ENCODE measurements around the gene MAGI1. TPM values are rescaled to one million over a fixed set of nuclear protein-coding genes. Genes with fewer than 3 reads are reported as not detected.

MAGI1 gene
- total and polyA plus RNA-seq, 10 donors = 3.5 to 104 (median 62.3) TPM

DNA sequence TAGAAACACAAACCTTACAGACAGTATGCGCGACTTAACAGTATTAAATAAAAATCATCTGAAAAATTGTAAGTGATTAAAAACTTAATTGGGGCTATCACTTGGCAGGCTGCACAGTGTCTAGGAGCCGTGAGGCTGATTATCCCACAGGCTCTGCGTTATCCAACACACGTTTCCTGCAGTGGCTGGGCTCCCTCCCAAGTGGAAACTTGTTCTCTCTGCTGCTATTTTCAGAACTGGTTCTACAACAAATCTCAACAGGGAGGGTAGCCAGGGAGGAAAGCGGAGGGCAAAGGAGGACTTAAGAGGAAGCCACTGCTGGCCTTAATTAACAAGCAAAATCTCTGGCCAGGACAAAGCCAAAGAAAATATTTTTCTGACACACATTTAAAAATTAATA, 555.2 kb downstream of the MAGI1 start:
- peak; percentile 76 for DNase-seq
- Histone ChIP-seq H3K4me3 (no peak overlapping the region), H3K27ac (peak overlapping the region in 2 of 8 donors; percentile 32 to 61), H3K9me3 (no peaks in the 10 kb centered on the region), H3K27me3 (replicated peaks in 1 of 7) (no peaks in the 10 kb centered on the region), H3K36me3 (no peaks in the 10 kb centered on the region), H3K4me1 (peaks cover 12 to 44% (median 36%) of the 10 kb centered on the region in 6 donors)
- intact Hi-C loops (cut with DNase I; ENCODE audit: low total_unique reads) = no loop called here
- 47 to 75% (median 61%) methylated on average over 6 of the region's 6 CpGs for WGBS, 5 donors
- TF ChIP-seq POLR2AphosphoS5 (IDR thresholded peaks at IDR 0.05) = peak in 1 of 3 donors; percentile 62
- no peak for TF ChIP-seq POLR2A (IDR thresholded peaks at IDR 0.05)

DNA sequence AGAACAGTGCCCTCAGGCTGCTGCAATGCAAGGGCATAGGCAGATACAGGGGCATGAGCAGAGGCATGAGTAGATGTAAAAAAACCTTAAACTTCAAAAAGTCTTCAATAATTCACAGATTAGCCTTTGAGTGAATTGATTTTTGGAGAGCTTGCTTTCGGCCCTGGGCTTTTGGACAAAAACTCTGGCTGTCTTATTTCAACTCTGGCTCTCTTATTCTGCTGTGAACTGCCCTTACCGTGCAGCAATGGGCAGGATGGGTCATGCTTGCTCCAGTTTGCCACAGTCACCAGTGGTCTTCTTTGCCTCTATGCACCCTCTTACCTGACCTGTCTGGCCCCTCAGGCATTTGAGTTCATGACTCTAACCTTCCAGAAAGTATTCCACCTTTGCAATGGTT, 555.7 kb downstream of the MAGI1 start:
- Histone ChIP-seq H3K4me1 (peaks cover 12 to 44% (median 36%) of the 10 kb centered on the region in 6 donors), H3K36me3 (no peaks in the 10 kb centered on the region), H3K9me3 (no peaks in the 10 kb centered on the region), H3K27ac (peak overlapping the region in 1 of 8 donors; percentile 61), H3K4me3 (no peak overlapping the region), H3K27me3 (replicated peaks in 1 of 7) (no peaks in the 10 kb centered on the region)
- intact Hi-C loops (cut with DNase I; ENCODE audit: low total_unique reads) = no loop called here
- DNase-seq = no peak
- TF ChIP-seq POLR2AphosphoS5 (IDR thresholded peaks at IDR 0.05) = no peak
- TF ChIP-seq CTCF (IDR thresholded peaks at IDR 0.05 in 8 of 11, conservative IDR thresholded peaks at IDR 0.05 in 3 of 11) = no peak
- no peak for TF ChIP-seq POLR2A (IDR thresholded peaks at IDR 0.05)
- 62 to 66% (median 65%) methylated on average over 2 of the region's 2 CpGs for WGBS, 5 donors

DNA sequence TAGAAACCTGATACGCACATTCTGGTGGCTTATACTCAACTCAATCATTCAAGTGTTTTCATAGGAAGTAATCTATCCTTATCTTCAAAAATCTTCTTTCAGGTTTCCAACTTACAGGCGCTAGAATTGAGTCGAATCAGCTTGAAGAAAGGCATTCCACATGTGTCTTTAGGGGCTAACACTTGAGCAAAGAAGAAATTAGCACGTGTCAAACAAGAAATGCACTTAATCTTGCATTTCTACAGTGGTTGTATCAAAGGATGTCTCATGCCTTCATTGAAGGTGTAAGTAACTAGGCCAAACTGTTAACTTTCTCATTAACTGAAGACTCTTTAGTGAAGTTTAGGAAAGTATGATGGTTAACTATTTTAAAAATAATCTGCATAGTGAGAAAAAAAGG, 557.6 kb downstream of the MAGI1 start:
- H3K4me3 ChIP-seq = no peak overlapping the region
- 74 to 90% (median 79%) methylated on average over 4 of the region's 4 CpGs for WGBS, 5 donors
- H3K4me1 ChIP-seq = peaks cover 12 to 36% (median 32%) of the 10 kb centered on the region in 6 donors
- no peak for DNase-seq
- TF ChIP-seq CTCF (IDR thresholded peaks at IDR 0.05 in 8 of 11, conservative IDR thresholded peaks at IDR 0.05 in 3 of 11) = no peak
- TF ChIP-seq POLR2AphosphoS5 (IDR thresholded peaks at IDR 0.05) = no peak
- no peak for TF ChIP-seq POLR2A (IDR thresholded peaks at IDR 0.05)
- no peaks in the 10 kb centered on the region for H3K27me3 ChIP-seq (replicated peaks in 1 of 7)
- H3K27ac ChIP-seq = no peak overlapping the region
- H3K36me3 ChIP-seq = no peaks in the 10 kb centered on the region
- intact Hi-C loops (cut with DNase I; ENCODE audit: low total_unique reads) = no loop called here
- H3K9me3 ChIP-seq = no peaks in the 10 kb centered on the region

- H3K4me1 ChIP-seq = peaks cover 4 to 25% (median 21%) of the 10 kb centered on the region in 6 donors
- H3K27me3 ChIP-seq (replicated peaks in 1 of 7) = no peaks in the 10 kb centered on the region
- TF ChIP-seq POLR2AphosphoS5 (IDR thresholded peaks at IDR 0.05) (no peak), POLR2A (IDR thresholded peaks at IDR 0.05) (no peak), CTCF (IDR thresholded peaks at IDR 0.05 in 8 of 11, conservative IDR thresholded peaks at IDR 0.05 in 3 of 11) (no peak)
- no peak overlapping the region for H3K27ac ChIP-seq
- no peak overlapping the region for H3K4me3 ChIP-seq
- no peaks in the 10 kb centered on the region for H3K9me3 ChIP-seq
- intact Hi-C loops (cut with DNase I; ENCODE audit: low total_unique reads) = no loop called here
- DNase-seq = no peak
- WGBS, 5 donors = 67 to 92% (median 81%) methylated on average over 3 of the region's 3 CpGs
- no peaks in the 10 kb centered on the region for H3K36me3 ChIP-seq
Measured at GRCh38 chr3:65479990-65480389, 558.7 kb downstream of the MAGI1 start.
